HK-2 (cell line): Measurements from ENCODE around the gene ASIP.
"Not testable (repeated sequence)": the region's sequence is repeated elsewhere in the genome, so short reads cannot be mapped to it uniquely, and the experiment has no call there.

Source experiments
- DNase-seq: peaks from one replicate; pipeline ENCODE4 v3.0.0-alpha.2; 2018; ENCODE audit not compliant: unreplicated experiment

Gene ASIP, protein sequence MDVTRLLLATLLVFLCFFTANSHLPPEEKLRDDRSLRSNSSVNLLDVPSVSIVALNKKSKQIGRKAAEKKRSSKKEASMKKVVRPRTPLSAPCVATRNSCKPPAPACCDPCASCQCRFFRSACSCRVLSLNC

DNA sequence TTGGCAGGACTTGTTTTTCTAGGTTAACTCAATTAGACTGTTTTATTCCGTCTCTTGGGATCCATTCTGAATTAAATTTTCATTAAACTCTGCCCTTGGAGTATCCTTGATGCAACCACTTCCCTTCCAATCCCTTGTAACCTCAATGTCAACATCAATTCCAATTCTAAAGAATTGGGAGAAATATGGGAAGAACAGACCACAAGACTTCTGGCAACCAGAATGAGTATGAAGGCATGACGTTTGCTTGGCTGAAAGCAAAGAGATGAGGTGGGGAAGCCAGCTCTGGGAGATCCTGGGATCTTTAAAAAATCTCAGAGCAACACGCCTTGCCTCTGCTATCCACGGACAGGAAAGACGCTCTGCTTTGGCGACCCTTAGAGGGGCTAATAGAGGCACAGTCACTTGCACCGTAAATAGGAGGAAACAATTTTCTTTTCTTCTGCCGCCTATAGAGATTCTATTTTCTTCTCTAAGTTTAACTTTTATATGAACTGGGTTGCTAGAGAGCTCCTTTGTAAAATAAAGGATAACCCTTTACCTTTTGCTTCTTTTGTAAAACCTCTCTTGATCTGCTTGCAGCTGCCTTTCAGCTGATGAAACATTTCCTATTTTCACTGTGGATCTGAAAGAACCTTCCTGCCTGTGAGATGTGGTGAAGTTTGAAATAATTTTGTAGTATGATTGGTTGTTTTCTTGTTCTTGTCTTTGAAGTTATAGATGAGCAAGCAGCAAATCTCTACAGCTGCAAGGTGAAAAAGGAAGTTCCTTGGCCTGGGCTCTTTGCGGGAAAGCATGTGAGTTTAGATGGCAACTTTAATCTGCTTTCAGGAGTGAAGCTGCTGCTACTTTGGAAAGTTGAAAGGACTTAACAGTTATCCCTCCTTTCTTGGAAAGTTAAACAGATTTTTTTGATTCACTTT is at the start of gene ASIP:
TSS of gene ASIP (plus strand) at position 731 of the 923 bp plus-strand sequence. CDS start 18,952 bp downstream, outside the sequence.
- no peak for DNase-seq

DNA sequence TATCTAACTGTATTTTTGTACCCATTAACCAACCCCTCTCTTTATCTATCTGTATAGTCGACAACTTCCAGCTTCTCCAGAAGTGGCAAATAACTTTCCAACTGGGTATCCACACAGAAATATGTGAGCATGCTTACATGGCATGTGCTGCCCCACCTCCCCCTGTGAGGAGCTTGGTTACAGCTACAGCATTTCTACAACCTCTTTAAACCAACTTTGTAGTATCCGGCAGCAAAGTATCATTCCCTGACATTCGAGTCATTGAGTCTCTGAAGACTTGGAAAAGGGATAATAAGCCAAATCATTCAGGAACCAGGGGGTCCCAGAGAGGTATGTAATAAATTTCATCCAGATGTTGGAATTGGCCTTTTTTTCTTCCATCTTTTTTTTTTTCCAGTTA is 48.2 kb upstream of the ASIP start:
- no peak for DNase-seq

GRCh38 chr20:34199183-34199582 is 42.0 kb upstream of the ASIP start:
- no peak for DNase-seq

DNA sequence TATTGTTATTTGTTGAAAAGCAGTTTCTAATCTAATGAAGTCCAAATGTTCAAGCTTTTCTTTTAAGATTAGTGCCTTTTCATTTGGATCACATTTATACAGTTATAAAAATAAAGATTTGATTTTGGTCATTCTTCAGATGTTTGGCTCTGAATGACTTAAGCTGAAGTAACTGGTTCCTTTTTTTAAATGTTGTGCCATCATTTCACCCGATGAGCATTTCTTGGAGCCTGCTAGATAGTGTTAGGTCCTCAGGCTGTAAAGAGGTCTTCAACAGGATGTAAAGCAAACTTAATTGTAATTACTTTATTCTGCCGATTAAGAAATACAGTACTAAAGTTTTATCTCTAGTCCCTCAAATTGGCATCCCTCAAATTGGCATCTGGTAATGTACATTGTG is 41.2 kb upstream of the ASIP start:
- no peak for DNase-seq

DNA sequence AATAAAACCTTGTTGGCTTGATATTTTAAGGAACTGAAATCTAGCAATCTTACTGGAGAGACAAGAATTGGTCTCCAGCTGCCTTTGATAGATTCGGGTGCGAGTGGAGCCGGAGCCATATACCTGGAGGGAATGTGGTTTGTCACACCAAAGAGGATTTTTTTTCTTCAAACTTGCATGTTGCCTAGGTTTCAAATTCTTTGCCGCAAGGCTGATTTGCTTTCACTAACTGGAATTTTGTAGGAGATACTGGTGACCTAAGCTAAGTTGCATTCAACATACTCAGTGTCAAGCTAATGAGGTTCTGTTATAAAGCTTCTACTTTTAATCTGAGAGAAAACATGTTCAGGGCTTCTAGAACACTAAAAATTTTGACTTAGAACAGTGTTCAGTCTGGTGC is 39.7 kb upstream of the ASIP start:
- no peak for DNase-seq

GRCh38 chr20:34205172-34205880 is 35.9 kb upstream of the ASIP start:
- DNase-seq, result not testable (repeated sequence)

DNA sequence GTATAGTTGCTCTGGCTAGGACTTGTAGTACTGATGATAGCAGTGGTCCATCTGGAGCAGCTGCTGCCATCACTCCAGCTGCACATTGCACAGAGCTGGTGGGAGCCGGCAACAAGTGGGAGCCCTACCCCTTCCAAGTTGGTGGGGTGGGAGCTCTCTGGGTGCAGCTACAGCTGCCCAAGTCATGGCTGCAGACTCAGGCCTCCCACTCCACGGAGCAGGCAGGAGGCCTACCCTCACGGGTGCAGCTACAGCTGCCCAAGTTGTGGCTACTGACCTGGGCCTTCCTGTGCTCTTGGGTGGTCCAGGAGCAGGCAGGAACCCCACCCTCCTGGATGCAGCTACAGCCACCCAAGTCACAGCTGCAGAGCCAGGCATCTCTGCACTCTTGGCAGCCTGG is 32.1 kb upstream of the ASIP start:
- no peak for DNase-seq

DNA sequence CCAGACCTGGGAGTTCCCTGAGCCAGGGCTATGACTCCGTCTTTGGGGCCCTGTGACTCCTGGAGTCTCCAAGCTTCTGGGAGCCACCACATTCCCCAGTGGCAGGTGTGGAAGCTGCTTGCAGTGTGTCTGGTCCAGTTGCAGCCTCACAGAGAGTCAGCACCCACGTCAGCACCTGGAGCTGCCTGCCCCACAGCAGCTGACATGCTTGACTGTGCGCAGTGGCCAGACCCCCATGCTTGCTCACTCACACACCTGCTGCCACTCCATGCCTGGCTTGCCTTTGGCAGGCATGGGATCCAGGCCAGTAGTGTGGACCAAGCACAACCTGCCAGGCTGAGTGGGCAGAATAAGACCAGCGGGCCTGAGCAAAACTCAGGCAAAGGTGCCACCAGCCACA is 31.0 kb upstream of the ASIP start:
- DNase-seq, result no peak

DNA sequence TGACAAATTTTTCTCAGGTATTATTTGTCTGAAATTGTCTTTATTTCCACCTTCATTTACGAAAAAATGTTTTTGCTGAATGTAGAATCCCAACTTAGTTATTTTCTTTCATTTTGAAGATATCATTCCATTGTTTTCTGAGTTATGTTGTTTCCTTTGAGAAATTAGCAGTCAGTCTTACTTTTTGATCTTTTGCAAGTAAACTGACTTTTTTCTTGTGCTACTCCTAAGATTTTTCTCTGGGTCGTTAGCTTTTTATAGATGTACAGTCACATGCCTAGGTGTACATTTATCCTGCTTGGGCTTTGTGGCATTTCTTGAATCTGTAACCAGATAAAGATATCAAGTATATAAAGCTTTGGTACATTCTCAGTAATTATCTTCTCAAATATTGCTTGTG is 29.6 kb upstream of the ASIP start:
- DNase-seq, result no peak

DNA sequence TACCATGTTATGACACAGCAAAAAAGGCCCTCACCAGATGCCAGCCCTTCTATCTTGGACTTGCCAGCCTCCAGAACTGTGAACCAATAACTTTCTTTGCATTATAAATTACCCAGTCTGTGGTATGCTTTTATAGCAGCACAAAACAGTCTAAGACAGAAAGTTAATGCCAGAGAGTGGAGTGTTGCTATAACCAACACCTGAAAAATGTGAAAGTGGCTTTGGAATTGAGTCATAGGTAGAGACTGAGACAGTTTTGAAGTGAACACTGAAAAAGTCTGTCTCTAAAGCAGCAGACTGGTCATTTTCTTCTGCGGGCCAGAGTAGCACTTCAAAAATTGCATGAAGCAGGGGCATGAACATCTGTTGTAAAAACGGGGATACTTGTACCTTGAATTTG is 28.0 kb upstream of the ASIP start:
- no peak for DNase-seq

- peak; percentile 95 for DNase-seq
These were observed 25.4 kb upstream of the ASIP start for GRCh38 chr20:34215711-34216381.

- DNase-seq, result no peak
These were observed 24.9 kb upstream of the ASIP start for GRCh38 chr20:34216382-34216742.

- no peak for DNase-seq
These were observed 20.7 kb upstream of the ASIP start for GRCh38 chr20:34220561-34220960.

- peak; percentile 20 for DNase-seq
These were observed 19.0 kb upstream of the ASIP start for GRCh38 chr20:34222208-34222607.

- DNase-seq, result not testable (repeated sequence)
These were observed 17.0 kb upstream of the ASIP start for GRCh38 chr20:34224251-34224650.

DNA sequence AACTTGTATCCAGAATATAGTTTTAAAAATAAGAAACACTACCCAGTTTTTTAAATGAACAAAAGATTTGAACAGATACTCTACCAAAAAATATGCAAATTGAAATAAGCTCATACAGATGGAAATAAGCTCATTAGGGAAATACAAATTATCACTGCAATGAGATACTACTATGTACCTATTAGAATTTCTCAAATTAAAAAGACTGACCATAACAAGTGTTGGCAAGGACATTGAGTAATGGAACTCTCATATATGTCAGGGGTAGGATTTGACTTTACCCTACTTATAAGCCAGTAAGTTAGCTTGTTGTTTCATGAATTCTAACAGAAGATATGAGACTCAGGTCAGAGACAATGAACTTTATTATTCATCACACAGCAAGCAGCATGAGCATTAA is 9.6 kb upstream of the ASIP start:
- no peak for DNase-seq

DNA sequence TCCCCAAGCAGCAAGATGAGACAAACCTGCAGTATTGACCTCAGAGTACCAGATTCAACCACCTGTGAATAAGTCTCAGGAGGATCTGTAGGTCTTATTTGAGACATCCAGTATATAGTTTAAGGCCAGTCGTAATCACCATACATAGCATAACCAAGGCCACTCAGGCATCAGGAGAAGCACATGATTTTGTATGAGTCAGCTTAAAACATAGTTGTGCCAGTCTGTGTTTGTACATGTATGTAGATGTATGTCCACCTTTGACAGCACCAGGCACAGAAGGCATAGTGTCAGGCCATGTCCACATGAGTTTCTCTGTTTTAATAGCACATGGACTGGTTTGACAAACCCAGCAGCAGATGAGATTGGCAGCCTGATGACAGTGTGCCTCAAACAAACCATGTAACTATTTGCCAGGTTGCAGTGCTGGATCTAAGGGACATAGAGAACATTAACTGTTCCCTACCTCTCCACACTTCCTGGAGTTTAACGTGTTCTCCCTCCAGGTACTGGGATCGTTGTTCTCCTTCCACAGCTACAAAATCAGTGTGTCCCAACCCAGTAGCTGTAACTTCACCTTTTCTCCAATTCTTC is 8.6 kb upstream of the ASIP start:
- no peak for DNase-seq

DNA sequence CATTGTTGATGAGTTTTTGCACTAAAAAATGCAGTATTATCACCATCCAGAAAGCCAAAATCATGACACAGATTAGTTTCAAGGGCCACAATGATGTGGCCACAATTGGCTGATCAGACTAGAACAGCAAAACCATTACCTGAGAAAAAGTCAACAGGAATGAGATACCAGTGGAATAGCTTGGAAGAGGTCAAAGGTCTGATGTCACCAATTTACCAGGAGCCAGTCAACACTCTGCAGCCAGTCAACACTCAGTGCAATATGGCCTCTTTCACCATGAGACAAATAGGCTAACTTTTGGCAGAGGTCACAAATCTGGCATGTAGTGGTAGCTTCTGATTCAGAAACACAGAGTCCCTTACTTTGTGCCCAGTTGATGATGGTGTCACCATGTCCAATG is 7.5 kb upstream of the ASIP start:
- no peak for DNase-seq

- DNase-seq, result no peak
These were observed 5.3 kb upstream of the ASIP start for GRCh38 chr20:34235875-34236274.

DNA sequence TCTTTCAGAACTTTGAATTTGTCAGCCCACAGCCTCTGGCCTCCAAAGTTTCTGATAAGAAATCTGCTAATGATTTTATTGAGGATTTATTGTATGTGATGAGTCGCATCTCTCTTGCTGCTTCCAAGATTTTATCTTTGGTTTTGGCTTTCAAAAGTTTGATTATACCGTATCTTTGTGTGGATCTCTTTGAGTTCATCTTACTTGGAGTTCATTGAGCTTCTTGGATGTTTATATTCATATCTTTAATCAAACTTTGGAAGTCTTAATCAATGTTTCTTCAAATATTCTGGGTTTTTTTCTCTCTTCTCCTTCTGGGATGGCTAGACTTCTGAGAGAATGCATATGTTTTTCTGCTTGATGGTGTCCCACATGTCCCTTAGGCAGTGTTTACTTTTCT is 3.3 kb upstream of the ASIP start:
- DNase-seq, result no peak

GRCh38 chr20:34240121-34240520 is 1.1 kb upstream of the ASIP start:
- no peak for DNase-seq

- DNase-seq, result not testable (repeated sequence)
These were observed 792 bp downstream of the ASIP start for GRCh38 chr20:34242015-34242414.
